NT2/D1 (cell line): ENCODE results near the gene C16orf74.

Experiments
- SUZ12 ChIP-seq: IDR thresholded peaks from 2 replicates; pipeline ENCODE4 v1.6.1; 2011; ENCODE audit not compliant: insufficient read length, insufficient read depth; ENCODE audit errors: extremely low read depth
- YY1 ChIP-seq: IDR thresholded peaks from 2 replicates; pipeline ENCODE4 v1.6.1; 2011; ENCODE audit not compliant: insufficient read length, insufficient read depth
- ZNF274 ChIP-seq: IDR thresholded peaks from 2 replicates; pipeline ENCODE4 v1.6.1; 2011; ENCODE audit warnings: mild to moderate bottlenecking, low read depth, low read length

DNA sequence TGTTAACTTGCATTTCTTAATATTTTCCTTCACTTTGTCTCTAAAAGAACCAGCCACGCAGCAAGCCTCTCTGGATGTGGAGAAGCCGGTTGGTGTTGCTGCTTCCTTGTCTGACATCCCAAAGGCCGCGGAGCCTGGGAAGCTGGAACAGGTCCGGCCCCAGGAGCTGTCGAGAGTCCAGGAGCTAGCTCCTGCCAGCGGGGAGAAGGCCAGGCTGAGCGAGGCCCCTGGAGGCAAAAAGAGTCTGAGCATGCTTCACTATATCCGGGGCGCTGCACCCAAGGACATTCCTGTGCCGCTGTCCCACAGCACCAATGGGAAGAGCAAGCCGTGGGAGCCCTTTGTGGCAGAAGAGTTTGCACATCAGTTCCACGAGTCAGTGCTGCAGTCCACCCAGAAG, 85.0 kb downstream of the C16orf74 start:
- TF ChIP-seq SUZ12 (no peak), ZNF274 (no peak), YY1 (no peak)
